Activated CD4-positive, alpha-beta T cell treated with anti-CD3 and anti-CD28 coated beads for 36 hours (primary cell): Measurements from ENCODE around the gene TOP1. TPM values are rescaled to one million over a fixed set of nuclear protein-coding genes. Genes with fewer than 3 reads are reported as not detected.
A peak's percentile ranks its signal among the peaks of the same experiment; 100 is the strongest.

ENCODE experiments used
- ATAC-seq: fragments of 200-7000 bp; cut with Tn5 transposase; one replicate; pipeline ENCODE4 v1.10.0; 2021; ENCODE audit warnings: mild to moderate bottlenecking, moderate library complexity
- CTCF ChIA-PET: fragments of 350-600 bp; sonication (Branson Sonifier 250); formaldehyde crosslinking; loops from one replicate; lab custom pipeline; 2021; ENCODE audit warnings: antibody characterized with exemption; lab: Charles Lee
- POLR2A ChIA-PET: fragments of 350-600 bp; sonication (Branson Sonifier 250); formaldehyde crosslinking; loops from one replicate; lab custom pipeline; 2021; ENCODE audit warnings: antibody characterized with exemption, inconsistent platforms; lab: Charles Lee
- DNase-seq: peaks from one replicate; pipeline ENCODE4 v3.0.0-alpha.2; 2020
- H3K27ac Mint-ChIP-seq: one replicate; pipeline ENCODE4 v1.8.0; 2021; ENCODE audit warnings: mixed read lengths
- H3K27me3 Mint-ChIP-seq: one replicate; pipeline ENCODE4 v1.8.0; 2021; ENCODE audit warnings: mixed read lengths
- H3K36me3 Mint-ChIP-seq: one replicate; pipeline ENCODE4 v1.8.0; 2021; ENCODE audit warnings: low read depth, mixed read lengths
- H3K4me1 Mint-ChIP-seq: one replicate; pipeline ENCODE4 v1.8.0; 2021; ENCODE audit warnings: mixed read lengths
- H3K4me3 Mint-ChIP-seq: one replicate; pipeline ENCODE4 v1.8.0; 2021; ENCODE audit warnings: mild to moderate bottlenecking, moderate library complexity, mixed read lengths
- H3K9me3 Mint-ChIP-seq: one replicate; pipeline ENCODE4 v1.8.0; 2021; ENCODE audit warnings: low read depth, mixed read lengths
- intact Hi-C, 2 experiments: fragments of 100-400 bp; cut with DNase I in 1 of 2; cut with micrococcal nuclease in 1 of 2; formaldehyde crosslinking; loops; one replicate each; pipeline versions ENCODE4 v1.14.2 to v1.15.1; 2022 to 2024; cut with DNase I, micrococcal nuclease
- total RNA-seq, 2 experiments: library from RNA; stranded (reverse); gene quantifications; one replicate each; pipeline ENCODE4 v1.2.3, GENCODE V29; 2021

Gene TOP1
- total RNA-seq, 2 experiments from 2014 or later = 111 to 124 TPM

GRCh38 chr20:41158082-41158625 is 129.5 kb downstream of the TOP1 start:
- H3K27me3 Mint-ChIP-seq = no peaks in the 10 kb centered on the region
- H3K9me3 Mint-ChIP-seq = no peaks in the 10 kb centered on the region
- peak overlapping the region; percentile 75 for H3K4me3 Mint-ChIP-seq
- intact Hi-C loops = loop anchor here in 1 of 2 experiments (5.0 kb wide), 1 partner anchor 269 kb away; no protein-coding TSS in a partner anchor
- peak overlapping the region; percentile 98 for H3K27ac Mint-ChIP-seq
- ATAC-seq (no peak), DNase-seq (no peak)
- POLR2A ChIA-PET = interaction anchor here (0.6 to 3.4 kb wide), 6 partner anchors 9 to 40 kb away, joined by 3 to 19 read pairs (median 6); no protein-coding TSS in a partner anchor
- CTCF ChIA-PET = interaction anchor here (0.6 to 3.8 kb wide), 14 partner anchors 9 to 182 kb away, joined by 3 to 30 read pairs (median 6); partner anchors contain the start of gene LPIN3
- H3K36me3 Mint-ChIP-seq = peaks cover 49% of the 10 kb centered on the region
- peaks cover 83% of the 10 kb centered on the region for H3K4me1 Mint-ChIP-seq

GRCh38 chr20:41159547-41159946 is 130.9 kb downstream of the TOP1 start:
- Mint-ChIP-seq H3K36me3 (peaks cover 59% of the 10 kb centered on the region), H3K27ac (peak overlapping the region; percentile 98), H3K27me3 (no peaks in the 10 kb centered on the region), H3K9me3 (no peaks in the 10 kb centered on the region), H3K4me3 (no peak overlapping the region), H3K4me1 (peaks cover 76% of the 10 kb centered on the region)
- ATAC-seq (no peak), DNase-seq (no peak)
- intact Hi-C loops = loop anchor here in 1 of 2 experiments (5.0 kb wide), 1 partner anchor 268 kb away; no protein-coding TSS in a partner anchor
- ChIA-PET POLR2A (no interaction called here), CTCF (interaction anchor here (0.7 to 2.8 kb wide), 3 partner anchors 13 to 176 kb away, joined by 4 to 17 read pairs (median 6); no protein-coding TSS in a partner anchor)

DNA sequence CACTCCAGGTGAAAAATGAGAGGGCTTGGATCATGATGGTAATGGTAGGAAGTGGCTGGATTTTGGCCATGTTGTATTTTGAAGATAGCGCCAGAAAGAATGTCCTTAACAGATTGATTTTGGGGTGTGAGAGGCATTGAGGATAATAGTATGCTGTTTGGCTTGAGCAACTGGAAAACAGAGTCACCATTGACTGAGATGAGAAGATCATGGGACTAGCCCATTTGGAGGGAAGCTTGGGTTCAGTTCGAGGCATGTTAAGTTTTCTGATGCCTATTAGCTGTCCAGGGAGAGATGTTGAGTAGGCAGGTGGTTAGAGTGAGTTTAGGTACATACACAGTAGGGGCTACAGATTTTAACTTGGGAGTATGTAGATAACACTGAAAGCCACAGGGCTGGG is 132.1 kb downstream of the TOP1 start:
- ATAC-seq = no peak

DNA sequence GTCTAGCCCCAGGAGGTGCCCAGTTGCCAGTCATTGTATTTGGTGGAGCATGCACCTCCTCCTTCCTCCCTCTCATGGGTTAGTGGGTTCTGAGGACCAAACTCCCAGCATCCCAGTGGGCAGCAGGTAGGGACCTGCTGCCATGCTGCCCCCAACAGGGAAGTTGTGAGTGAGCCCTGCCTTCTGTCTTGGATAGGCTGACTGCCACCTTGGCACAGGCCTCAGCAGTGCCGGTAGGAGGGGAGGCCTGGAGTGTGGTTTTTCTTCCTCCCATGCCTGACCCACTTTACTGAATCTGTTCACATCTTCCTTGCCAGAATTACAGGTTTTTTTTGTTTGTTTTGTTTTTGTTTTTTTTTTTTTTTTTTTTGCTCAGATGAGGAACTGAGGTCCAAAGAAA is 133.3 kb downstream of the TOP1 start:
- ATAC-seq (no peak), DNase-seq (no peak)
- peaks cover 59% of the 10 kb centered on the region for H3K4me1 Mint-ChIP-seq
- H3K9me3 Mint-ChIP-seq = no peaks in the 10 kb centered on the region
- H3K27me3 Mint-ChIP-seq = no peaks in the 10 kb centered on the region
- POLR2A ChIA-PET = no interaction called here
- CTCF ChIA-PET = interaction anchor here (2.8 kb wide), 1 partner anchor 11 kb away, joined by 17 read pairs; no protein-coding TSS in a partner anchor
- intact Hi-C loops = no loop called here
- H3K36me3 Mint-ChIP-seq = peaks cover 71% of the 10 kb centered on the region
- H3K27ac Mint-ChIP-seq = peak overlapping the region; percentile 72
- no peak overlapping the region for H3K4me3 Mint-ChIP-seq

More for the DNA sequence above, 132.1 kb downstream of the TOP1 start:
- Mint-ChIP-seq H3K4me1 (peaks cover 66% of the 10 kb centered on the region), H3K36me3 (peaks cover 62% of the 10 kb centered on the region), H3K4me3 (no peak overlapping the region), H3K9me3 (no peaks in the 10 kb centered on the region), H3K27me3 (no peaks in the 10 kb centered on the region), H3K27ac (peak overlapping the region; percentile 98)
- ChIA-PET POLR2A (no interaction called here), CTCF (interaction anchor here (0.6 to 2.8 kb wide), 3 partner anchors 12 to 129 kb away, joined by 3 to 17 read pairs (median 6); no protein-coding TSS in a partner anchor)
- no peak for DNase-seq
- intact Hi-C loops = no loop called here

GRCh38 chr20:41162396-41162795 is 133.8 kb downstream of the TOP1 start:
- Mint-ChIP-seq H3K36me3 (peaks cover 76% of the 10 kb centered on the region), H3K4me3 (no peak overlapping the region), H3K27me3 (no peaks in the 10 kb centered on the region), H3K9me3 (no peaks in the 10 kb centered on the region), H3K4me1 (peaks cover 59% of the 10 kb centered on the region), H3K27ac (peak overlapping the region; percentile 72)
- POLR2A ChIA-PET = no interaction called here
- ATAC-seq (no peak), DNase-seq (no peak)
- CTCF ChIA-PET = interaction anchor here (0.9 kb wide), 1 partner anchor 70 kb away, joined by 3 read pairs; no protein-coding TSS in a partner anchor
- intact Hi-C loops = no loop called here

DNA sequence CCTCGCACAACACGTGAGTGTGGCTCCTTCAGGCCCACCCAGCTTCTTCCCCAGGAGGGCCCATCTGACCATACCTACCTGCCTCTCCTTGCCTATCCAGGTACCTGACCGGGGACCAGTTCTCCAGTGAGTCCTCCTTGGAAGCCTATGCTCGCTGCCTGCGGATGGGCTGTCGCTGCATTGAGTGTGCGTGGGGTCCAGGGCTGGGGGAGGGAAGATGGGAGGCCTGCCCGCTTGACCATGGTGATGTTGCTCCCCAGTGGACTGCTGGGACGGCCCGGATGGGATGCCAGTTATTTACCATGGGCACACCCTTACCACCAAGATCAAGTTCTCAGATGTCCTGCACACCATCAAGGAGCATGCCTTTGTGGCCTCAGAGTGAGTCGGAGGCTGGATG is 135.2 kb downstream of the TOP1 start:
- intact Hi-C loops = no loop called here
- peaks cover 70% of the 10 kb centered on the region for H3K36me3 Mint-ChIP-seq
- ChIA-PET POLR2A (no interaction called here), CTCF (interaction anchor here (0.8 kb wide), 1 partner anchor 9 kb away, joined by 3 read pairs; no protein-coding TSS in a partner anchor)
- DNase-seq (no peak), ATAC-seq (no peak)
- no peaks in the 10 kb centered on the region for H3K9me3 Mint-ChIP-seq
- H3K27ac Mint-ChIP-seq = no peak overlapping the region
- H3K4me1 Mint-ChIP-seq = peaks cover 46% of the 10 kb centered on the region
- H3K4me3 Mint-ChIP-seq = no peak overlapping the region
- H3K27me3 Mint-ChIP-seq = no peaks in the 10 kb centered on the region

- intact Hi-C loops = no loop called here
- DNase-seq = no peak
- CTCF ChIA-PET = interaction anchor here (1.4 to 1.6 kb wide), 2 partner anchors 10 to 30 kb away, joined by 3 to 4 read pairs; no protein-coding TSS in a partner anchor
- no peak for ATAC-seq
- POLR2A ChIA-PET = no interaction called here
- Mint-ChIP-seq H3K9me3 (no peaks in the 10 kb centered on the region), H3K36me3 (peaks cover 74% of the 10 kb centered on the region), H3K27me3 (no peaks in the 10 kb centered on the region), H3K4me1 (peaks cover 31% of the 10 kb centered on the region), H3K4me3 (no peak overlapping the region), H3K27ac (peak overlapping the region; percentile 61)
These were observed 136.6 kb downstream of the TOP1 start for GRCh38 chr20:41165001-41165882.

- Mint-ChIP-seq H3K27ac (peak overlapping the region; percentile 66), H3K9me3 (no peaks in the 10 kb centered on the region), H3K4me1 (peaks cover 21% of the 10 kb centered on the region), H3K4me3 (no peak overlapping the region), H3K27me3 (no peaks in the 10 kb centered on the region), H3K36me3 (peaks cover 73% of the 10 kb centered on the region)
- DNase-seq (no peak), ATAC-seq (no peak)
- POLR2A ChIA-PET = no interaction called here
- CTCF ChIA-PET = interaction anchor here (1.5 to 1.6 kb wide), 2 partner anchors 8 to 12 kb away, joined by 3 read pairs; no protein-coding TSS in a partner anchor
- intact Hi-C loops = no loop called here
These were observed 137.8 kb downstream of the TOP1 start for GRCh38 chr20:41166201-41167117.

DNA sequence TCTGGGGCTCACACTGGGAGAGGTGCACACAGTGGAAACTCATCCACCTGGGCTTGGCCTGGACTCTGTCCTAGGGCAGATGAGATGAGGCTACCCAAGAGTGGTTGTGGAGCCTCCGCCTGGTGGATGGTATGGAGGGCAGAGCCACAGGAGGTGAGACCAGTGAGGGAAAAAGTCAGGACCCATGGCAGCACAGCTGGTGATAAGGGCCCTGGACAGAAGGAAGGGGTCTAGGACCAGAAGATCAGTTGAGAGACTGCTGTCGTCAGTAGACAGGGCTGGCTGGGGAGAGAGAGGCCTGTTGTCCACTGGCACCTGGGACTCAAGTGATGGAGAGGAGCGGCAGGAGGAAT is 138.5 kb downstream of the TOP1 start:
- intact Hi-C loops = no loop called here
- DNase-seq (no peak), ATAC-seq (no peak)
- H3K36me3 Mint-ChIP-seq = peaks cover 74% of the 10 kb centered on the region
- peaks cover 21% of the 10 kb centered on the region for H3K4me1 Mint-ChIP-seq
- H3K27me3 Mint-ChIP-seq = no peaks in the 10 kb centered on the region
- CTCF ChIA-PET = interaction anchor here (1.5 kb wide), 1 partner anchor 9 kb away, joined by 3 read pairs; no protein-coding TSS in a partner anchor
- peak overlapping the region; percentile 39 for H3K27ac Mint-ChIP-seq
- no peak overlapping the region for H3K4me3 Mint-ChIP-seq
- POLR2A ChIA-PET = no interaction called here
- no peaks in the 10 kb centered on the region for H3K9me3 Mint-ChIP-seq

- DNase-seq = no peak
These were observed 139.0 kb downstream of the TOP1 start for GRCh38 chr20:41167481-41168253.

More at GRCh38 chr20:41167481-41168253, 139.0 kb downstream of the TOP1 start:
- Mint-ChIP-seq H3K4me3 (no peak overlapping the region), H3K36me3 (peaks cover 76% of the 10 kb centered on the region), H3K9me3 (no peaks in the 10 kb centered on the region), H3K27me3 (no peaks in the 10 kb centered on the region), H3K27ac (peak overlapping the region; percentile 39), H3K4me1 (peaks cover 20% of the 10 kb centered on the region)
- POLR2A ChIA-PET = no interaction called here
- CTCF ChIA-PET = interaction anchor here (0.6 to 1.5 kb wide), 3 partner anchors 9 to 32 kb away, joined by 3 to 4 read pairs (median 3); no protein-coding TSS in a partner anchor
- intact Hi-C loops = no loop called here
- ATAC-seq = no peak
